Fibroblast of pulmonary artery (primary cell): Measurements from ENCODE around the gene CARHSP1.

Source experiments
- DNase-seq: peaks from one replicate; pipeline ENCODE4 v3.0.0-alpha.2; 2010; ENCODE audit warnings: low read depth
- H3K4me3 ChIP-seq: replicated peaks from 2 replicates; pipeline ENCODE4 v1.5.1; 2011; ENCODE audit warnings: low read depth, mild to moderate bottlenecking, control low read depth, low read length, moderate library complexity
- TF ChIP-seq, protein P1 (sequence below): IDR thresholded peaks from 2 replicates; pipeline ENCODE4 v1.5.1; 2011; ENCODE audit warnings: mild to moderate bottlenecking, control low read depth, low read length, inconsistent platforms; ENCODE audit errors: missing control alignments

Gene CARHSP1

GRCh38 chr16:8869212-8869987, 594 bp upstream of the CARHSP1 start:
- TF ChIP-seq, protein P1, sequence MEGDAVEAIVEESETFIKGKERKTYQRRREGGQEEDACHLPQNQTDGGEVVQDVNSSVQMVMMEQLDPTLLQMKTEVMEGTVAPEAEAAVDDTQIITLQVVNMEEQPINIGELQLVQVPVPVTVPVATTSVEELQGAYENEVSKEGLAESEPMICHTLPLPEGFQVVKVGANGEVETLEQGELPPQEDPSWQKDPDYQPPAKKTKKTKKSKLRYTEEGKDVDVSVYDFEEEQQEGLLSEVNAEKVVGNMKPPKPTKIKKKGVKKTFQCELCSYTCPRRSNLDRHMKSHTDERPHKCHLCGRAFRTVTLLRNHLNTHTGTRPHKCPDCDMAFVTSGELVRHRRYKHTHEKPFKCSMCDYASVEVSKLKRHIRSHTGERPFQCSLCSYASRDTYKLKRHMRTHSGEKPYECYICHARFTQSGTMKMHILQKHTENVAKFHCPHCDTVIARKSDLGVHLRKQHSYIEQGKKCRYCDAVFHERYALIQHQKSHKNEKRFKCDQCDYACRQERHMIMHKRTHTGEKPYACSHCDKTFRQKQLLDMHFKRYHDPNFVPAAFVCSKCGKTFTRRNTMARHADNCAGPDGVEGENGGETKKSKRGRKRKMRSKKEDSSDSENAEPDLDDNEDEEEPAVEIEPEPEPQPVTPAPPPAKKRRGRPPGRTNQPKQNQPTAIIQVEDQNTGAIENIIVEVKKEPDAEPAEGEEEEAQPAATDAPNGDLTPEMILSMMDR, result no peak
- H3K4me3 ChIP-seq, result peak overlapping the region; percentile 56
- no peak for DNase-seq

DNA sequence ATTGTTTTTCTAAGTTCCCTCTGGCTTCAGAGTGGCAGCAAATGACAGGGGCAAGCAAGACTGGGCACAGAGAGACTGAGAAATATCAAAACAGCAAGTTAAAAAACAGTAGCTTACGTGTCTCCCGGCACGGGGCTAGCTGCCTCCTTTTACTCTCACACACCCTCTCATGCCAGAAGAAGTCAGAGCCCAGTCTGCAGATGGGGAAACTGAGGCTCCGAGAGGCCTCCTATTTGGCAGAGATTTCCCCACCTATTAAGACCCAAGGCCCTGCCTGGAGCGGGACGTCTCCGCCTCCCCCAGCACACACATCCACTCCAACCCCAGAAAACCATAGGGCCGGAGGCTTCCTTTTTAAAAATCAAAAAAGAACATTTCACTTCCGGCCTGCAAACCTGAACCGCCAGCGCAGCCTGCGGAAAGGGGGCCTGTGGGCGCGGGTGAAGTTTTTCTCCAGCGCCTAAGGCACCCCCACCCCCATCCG, 832 bp downstream of the CARHSP1 start:
- peak overlapping the region; percentile 92 for H3K4me3 ChIP-seq
- TF ChIP-seq, protein P1, result no peak
- no peak for DNase-seq

DNA sequence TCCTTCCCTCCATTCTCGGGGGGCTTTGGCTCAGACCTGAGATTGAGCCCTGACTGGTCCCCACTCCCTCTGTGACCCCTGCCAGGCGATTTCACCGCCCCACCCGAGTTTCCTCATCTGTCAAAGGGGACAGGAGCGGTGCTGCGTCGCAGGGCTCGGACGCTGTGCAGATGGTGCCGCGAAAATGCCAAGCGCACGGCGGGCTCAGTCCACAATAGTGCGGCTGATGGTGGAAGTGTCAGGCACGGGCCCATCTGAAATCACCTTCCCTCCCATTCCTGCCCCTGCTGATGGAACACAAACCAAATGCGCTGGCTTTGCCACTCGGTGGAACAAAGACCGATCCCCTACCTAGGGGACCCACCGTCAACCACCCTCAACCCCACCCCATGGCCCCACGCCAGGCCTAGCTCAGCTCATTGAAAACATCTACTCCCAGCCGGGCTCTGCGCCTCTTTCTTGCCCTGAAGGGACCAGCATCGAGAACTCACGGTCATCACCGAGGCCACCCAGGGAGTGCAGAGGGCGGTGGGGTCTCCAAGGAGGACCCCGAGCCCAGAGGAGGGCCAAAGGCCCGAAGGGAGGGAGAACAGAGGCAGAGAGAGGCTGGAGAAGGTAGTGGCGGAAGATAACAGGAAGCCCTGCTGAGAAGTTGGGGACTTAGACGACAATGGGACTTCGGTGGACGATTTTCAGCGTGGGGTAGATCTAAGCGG, 1.4 kb downstream of the CARHSP1 start:
- peak overlapping the region; percentile 92 for H3K4me3 ChIP-seq
- TF ChIP-seq, protein P1, result no peak
- DNase-seq, result no peak

DNA sequence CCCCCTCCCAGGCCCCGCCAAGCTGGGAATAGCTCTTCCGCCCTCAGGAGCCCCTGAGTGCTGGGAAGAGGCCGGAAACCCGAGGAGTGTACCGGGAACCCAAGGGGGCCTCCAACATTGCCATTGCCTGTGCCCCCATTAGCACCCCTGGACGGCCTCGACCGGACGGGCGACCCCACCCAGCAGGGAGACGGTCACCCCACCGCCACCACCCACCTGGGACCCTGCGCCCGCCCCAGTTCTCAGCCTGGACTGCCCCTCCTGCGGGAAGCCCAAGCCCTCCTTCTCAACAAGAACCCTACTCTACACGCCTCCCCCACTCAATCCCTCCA, 2.0 kb downstream of the CARHSP1 start:
- peak overlapping the region; percentile 92 for H3K4me3 ChIP-seq
- DNase-seq, result no peak
- TF ChIP-seq, protein P1, result no peak

GRCh38 chr16:8866118-8866883, 2.5 kb downstream of the CARHSP1 start:
- TF ChIP-seq, protein P1, result no peak
- peak; percentile 65 for DNase-seq
- H3K4me3 ChIP-seq, result peak overlapping the region; percentile 92

- TF ChIP-seq, protein P1, result no peak
- no peak for DNase-seq
- H3K4me3 ChIP-seq, result no peak overlapping the region
These were observed 3.5 kb downstream of the CARHSP1 start for GRCh38 chr16:8865145-8865882.
